ENCODE results near the gene SLC7A14. TPM values are rescaled to one million over a fixed set of nuclear protein-coding genes. Genes with fewer than 3 reads are reported as not detected.

The SLC7A14 gene
- total RNA-seq, 5 donors from 2014 or later (not counting 1 experiment from before 2014, with no cell fraction given) = not detected

- Mint-ChIP-seq H3K27me3 (peaks cover 20 to 23% of the 10 kb centered on the region in 2 donors), H3K27ac (no peak overlapping the region), H3K36me3 (no peaks in the 10 kb centered on the region), H3K9me3 (no peaks in the 10 kb centered on the region), H3K4me3 (no peak overlapping the region), H3K4me1 (no peaks in the 10 kb centered on the region)
- no peaks in the 10 kb centered on the region for H3K27me3 ChIP-seq (replicated peaks in 1 of 2; ENCODE audit: control insufficient read depth in 2 of 2, extremely low read depth in 1 of 2, insufficient read depth in 2 of 2, low read length in 1 of 2)
- ChIA-PET POLR2A (no interaction called here), CTCF (no interaction called here)
- no peaks in the 10 kb centered on the region for H3K4me1 ChIP-seq (ENCODE audit: control insufficient read depth in 1 of 2, extremely low read depth in 1 of 2, insufficient read depth in 2 of 2, low read length in 2 of 2)
- DNase-seq (no peak), ATAC-seq (replicated peaks in 1 of 4) (no peak)
- no peaks in the 10 kb centered on the region for H3K36me3 ChIP-seq (ENCODE audit: control insufficient read depth in 2 of 2, extremely low read depth in 1 of 2, insufficient read depth in 1 of 2, low read length in 1 of 2)
- no peaks in the 10 kb centered on the region for H3K9me3 ChIP-seq
- H3K4me3 ChIP-seq (ENCODE audit: control insufficient read depth in 1 of 2, extremely low read depth in 1 of 2, low read length in 1 of 2) = no peak overlapping the region
- 68% methylated on average over 3 of the region's 4 CpGs for WGBS (ENCODE audit: insufficient coverage)
- H3K27ac ChIP-seq (ENCODE audit: low read length) = no peak overlapping the region
Measured at GRCh38 chr3:170508839-170509238, 77.0 kb downstream of the SLC7A14 start.

- H3K27ac Mint-ChIP-seq = no peak overlapping the region
- no peaks in the 10 kb centered on the region for H3K4me1 Mint-ChIP-seq
- no peak overlapping the region for H3K27ac ChIP-seq (ENCODE audit: low read length)
- no peak overlapping the region for H3K4me3 Mint-ChIP-seq
- H3K9me3 Mint-ChIP-seq = no peaks in the 10 kb centered on the region
- no peaks in the 10 kb centered on the region for H3K36me3 ChIP-seq (ENCODE audit: control insufficient read depth in 2 of 2, extremely low read depth in 1 of 2, insufficient read depth in 1 of 2, low read length in 1 of 2)
- H3K4me1 ChIP-seq (ENCODE audit: control insufficient read depth in 1 of 2, extremely low read depth in 1 of 2, insufficient read depth in 2 of 2, low read length in 2 of 2) = no peaks in the 10 kb centered on the region
- ATAC-seq (replicated peaks in 1 of 4) (no peak), DNase-seq (no peak)
- H3K9me3 ChIP-seq = no peaks in the 10 kb centered on the region
- H3K4me3 ChIP-seq (ENCODE audit: control insufficient read depth in 1 of 2, extremely low read depth in 1 of 2, low read length in 1 of 2) = no peak overlapping the region
- 87% methylated on average over 3 of the region's 5 CpGs for WGBS (ENCODE audit: insufficient coverage)
- ChIA-PET CTCF (no interaction called here), POLR2A (interaction anchor here in 1 of 2 donors (0.5 kb wide), 1 partner anchor 1345 kb away, joined by 3 read pairs; no protein-coding TSS in a partner anchor)
- peaks cover 17 to 23% of the 10 kb centered on the region in 2 donors for H3K27me3 Mint-ChIP-seq
- no peaks in the 10 kb centered on the region for H3K27me3 ChIP-seq (replicated peaks in 1 of 2; ENCODE audit: control insufficient read depth in 2 of 2, extremely low read depth in 1 of 2, insufficient read depth in 2 of 2, low read length in 1 of 2)
- no peaks in the 10 kb centered on the region for H3K36me3 Mint-ChIP-seq
Measured at GRCh38 chr3:170508291-170508690, 77.6 kb downstream of the SLC7A14 start.

GRCh38 chr3:170507063-170507462 lies 78.8 kb downstream of the SLC7A14 start:
- 75% methylated on average over 3 of the region's 3 CpGs for WGBS (ENCODE audit: insufficient coverage)
- no peaks in the 10 kb centered on the region for H3K9me3 Mint-ChIP-seq
- ChIA-PET POLR2A (interaction anchor here in 1 of 2 donors (0.6 kb wide), 1 partner anchor 22 kb away, joined by 3 read pairs; no protein-coding TSS in a partner anchor), CTCF (interaction anchor here in 1 of 2 donors (0.6 kb wide), 1 partner anchor 349 kb away, joined by 3 read pairs; no protein-coding TSS in a partner anchor)
- Histone ChIP-seq H3K9me3 (no peaks in the 10 kb centered on the region), H3K36me3 (ENCODE audit: control insufficient read depth in 2 of 2, extremely low read depth in 1 of 2, insufficient read depth in 1 of 2, low read length in 1 of 2) (no peaks in the 10 kb centered on the region), H3K27ac (ENCODE audit: low read length) (no peak overlapping the region), H3K4me1 (ENCODE audit: control insufficient read depth in 1 of 2, extremely low read depth in 1 of 2, insufficient read depth in 2 of 2, low read length in 2 of 2) (no peaks in the 10 kb centered on the region), H3K27me3 (replicated peaks in 1 of 2; ENCODE audit: control insufficient read depth in 2 of 2, extremely low read depth in 1 of 2, insufficient read depth in 2 of 2, low read length in 1 of 2) (no peaks in the 10 kb centered on the region), H3K4me3 (ENCODE audit: control insufficient read depth in 1 of 2, extremely low read depth in 1 of 2, low read length in 1 of 2) (no peak overlapping the region)
- no peaks in the 10 kb centered on the region for H3K36me3 Mint-ChIP-seq
- no peak for ATAC-seq (replicated peaks in 1 of 4)
- no peak overlapping the region for H3K27ac Mint-ChIP-seq
- H3K27me3 Mint-ChIP-seq = peaks cover 17 to 20% of the 10 kb centered on the region in 2 donors
- no peak for DNase-seq
- H3K4me1 Mint-ChIP-seq = no peaks in the 10 kb centered on the region
- H3K4me3 Mint-ChIP-seq = no peak overlapping the region

GRCh38 chr3:170506556-170506955 lies 79.3 kb downstream of the SLC7A14 start:
- POLR2A ChIA-PET = interaction anchor here in 1 of 2 donors (0.6 kb wide), 1 partner anchor 22 kb away, joined by 3 read pairs; no protein-coding TSS in a partner anchor

DNA sequence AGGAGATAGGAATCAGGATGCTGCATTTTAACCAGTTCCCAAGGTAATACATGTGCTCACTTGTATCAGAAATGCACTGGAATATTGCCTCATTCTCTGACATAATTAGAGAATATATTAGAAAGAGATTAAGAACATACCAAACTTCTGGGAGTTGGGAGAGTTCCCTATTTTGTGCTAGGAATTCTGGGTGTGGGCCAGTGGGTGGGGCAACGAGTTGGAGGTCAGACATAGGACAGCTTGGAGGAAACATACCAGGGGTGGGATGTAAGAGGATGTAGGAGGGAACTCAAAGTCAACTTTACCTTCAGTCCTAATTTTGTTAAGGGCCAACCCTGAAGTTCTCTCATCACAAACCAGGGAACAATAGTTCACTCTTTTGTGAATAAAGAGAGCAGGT lies 83.6 kb downstream of the SLC7A14 start:
- H3K4me1 Mint-ChIP-seq = no peaks in the 10 kb centered on the region
- ATAC-seq (replicated peaks in 1 of 4) = no peak
- no peaks in the 10 kb centered on the region for H3K36me3 Mint-ChIP-seq
- Histone ChIP-seq H3K4me1 (ENCODE audit: control insufficient read depth in 1 of 2, extremely low read depth in 1 of 2, insufficient read depth in 2 of 2, low read length in 2 of 2) (no peaks in the 10 kb centered on the region), H3K27ac (ENCODE audit: low read length) (no peak overlapping the region), H3K9me3 (no peaks in the 10 kb centered on the region), H3K4me3 (ENCODE audit: control insufficient read depth in 1 of 2, extremely low read depth in 1 of 2, low read length in 1 of 2) (no peak overlapping the region), H3K36me3 (ENCODE audit: control insufficient read depth in 2 of 2, extremely low read depth in 1 of 2, insufficient read depth in 1 of 2, low read length in 1 of 2) (no peaks in the 10 kb centered on the region), H3K27me3 (replicated peaks in 1 of 2; ENCODE audit: control insufficient read depth in 2 of 2, extremely low read depth in 1 of 2, insufficient read depth in 2 of 2, low read length in 1 of 2) (no peaks in the 10 kb centered on the region)
- DNase-seq = no peak
- no peak overlapping the region for H3K4me3 Mint-ChIP-seq
- H3K27me3 Mint-ChIP-seq = peaks cover 3 to 9% of the 10 kb centered on the region in 2 donors
- WGBS (ENCODE audit: insufficient coverage) = no CpG with 5 or more reads among the region's 1 CpG
- POLR2A ChIA-PET = no interaction called here
- H3K27ac Mint-ChIP-seq = no peak overlapping the region
- CTCF ChIA-PET = no interaction called here
- H3K9me3 Mint-ChIP-seq = no peaks in the 10 kb centered on the region

More at GRCh38 chr3:170506556-170506955, 79.3 kb downstream of the SLC7A14 start:
- no peaks in the 10 kb centered on the region for H3K4me1 Mint-ChIP-seq
- Histone ChIP-seq H3K4me1 (ENCODE audit: control insufficient read depth in 1 of 2, extremely low read depth in 1 of 2, insufficient read depth in 2 of 2, low read length in 2 of 2) (no peaks in the 10 kb centered on the region), H3K27ac (ENCODE audit: low read length) (no peak overlapping the region), H3K36me3 (ENCODE audit: control insufficient read depth in 2 of 2, extremely low read depth in 1 of 2, insufficient read depth in 1 of 2, low read length in 1 of 2) (no peaks in the 10 kb centered on the region), H3K27me3 (replicated peaks in 1 of 2; ENCODE audit: control insufficient read depth in 2 of 2, extremely low read depth in 1 of 2, insufficient read depth in 2 of 2, low read length in 1 of 2) (no peaks in the 10 kb centered on the region), H3K4me3 (ENCODE audit: control insufficient read depth in 1 of 2, extremely low read depth in 1 of 2, low read length in 1 of 2) (no peak overlapping the region), H3K9me3 (no peaks in the 10 kb centered on the region)
- no peaks in the 10 kb centered on the region for H3K9me3 Mint-ChIP-seq
- H3K27ac Mint-ChIP-seq = no peak overlapping the region
- CTCF ChIA-PET = no interaction called here
- no peaks in the 10 kb centered on the region for H3K36me3 Mint-ChIP-seq
- DNase-seq = no peak
- peaks cover 17 to 20% of the 10 kb centered on the region in 2 donors for H3K27me3 Mint-ChIP-seq
- no peak overlapping the region for H3K4me3 Mint-ChIP-seq
- ATAC-seq (replicated peaks in 1 of 4) = no peak
- no CpG with 5 or more reads among the region's 2 CpGs for WGBS (ENCODE audit: insufficient coverage)

GRCh38 chr3:170500995-170501394 lies 84.9 kb downstream of the SLC7A14 start:
- ChIA-PET CTCF (interaction anchor here in 1 of 2 donors (1.1 kb wide), 1 partner anchor 90 kb away, joined by 5 read pairs; no protein-coding TSS in a partner anchor), POLR2A (no interaction called here)
- no peaks in the 10 kb centered on the region for H3K36me3 ChIP-seq (ENCODE audit: control insufficient read depth in 2 of 2, extremely low read depth in 1 of 2, insufficient read depth in 1 of 2, low read length in 1 of 2)
- ATAC-seq (replicated peaks in 1 of 4) (no peak), DNase-seq (no peak)
- no peak overlapping the region for H3K4me3 ChIP-seq (ENCODE audit: control insufficient read depth in 1 of 2, extremely low read depth in 1 of 2, low read length in 1 of 2)
- no peak overlapping the region for H3K4me3 Mint-ChIP-seq
- H3K27ac Mint-ChIP-seq = no peak overlapping the region
- H3K27me3 Mint-ChIP-seq = no peaks in the 10 kb centered on the region
- H3K27me3 ChIP-seq (replicated peaks in 1 of 2; ENCODE audit: control insufficient read depth in 2 of 2, extremely low read depth in 1 of 2, insufficient read depth in 2 of 2, low read length in 1 of 2) = peaks cover 0 to 8% of the 10 kb centered on the region in 2 experiments
- no peaks in the 10 kb centered on the region for H3K36me3 Mint-ChIP-seq
- H3K9me3 Mint-ChIP-seq = no peaks in the 10 kb centered on the region
- H3K4me1 Mint-ChIP-seq = no peaks in the 10 kb centered on the region
- whole genome bisulfite sequencing (ENCODE audit: insufficient coverage) = 60% methylated on average over 1 of the region's 7 CpGs
- H3K9me3 ChIP-seq = no peaks in the 10 kb centered on the region
- H3K27ac ChIP-seq (ENCODE audit: low read length) = no peak overlapping the region
- H3K4me1 ChIP-seq (ENCODE audit: control insufficient read depth in 1 of 2, extremely low read depth in 1 of 2, insufficient read depth in 2 of 2, low read length in 2 of 2) = no peaks in the 10 kb centered on the region

DNA sequence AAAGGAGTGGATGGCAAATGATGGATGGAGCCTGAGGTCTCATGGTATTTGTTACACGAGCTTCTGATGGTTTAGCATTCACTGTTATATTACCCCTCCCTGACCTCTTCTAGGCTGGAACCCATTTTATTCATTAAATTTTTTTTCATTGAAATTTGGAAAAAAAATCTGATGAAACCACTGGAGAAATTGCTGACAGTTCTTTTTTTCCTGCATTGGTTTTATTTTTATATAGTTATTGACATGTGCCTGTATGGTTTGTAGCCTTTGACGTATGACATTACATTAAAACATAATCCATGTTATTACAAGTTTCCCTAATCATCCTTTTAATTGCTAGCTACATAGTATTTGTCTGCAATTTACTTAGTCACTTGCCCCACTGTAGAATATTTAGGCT lies 85.4 kb downstream of the SLC7A14 start:
- no peaks in the 10 kb centered on the region for H3K9me3 Mint-ChIP-seq
- ATAC-seq (replicated peaks in 1 of 4) (no peak), DNase-seq (no peak)
- no peaks in the 10 kb centered on the region for H3K36me3 Mint-ChIP-seq
- no peaks in the 10 kb centered on the region for H3K4me1 Mint-ChIP-seq
- ChIA-PET POLR2A (no interaction called here), CTCF (interaction anchor here in 1 of 2 donors (1.1 kb wide), 1 partner anchor 90 kb away, joined by 5 read pairs; no protein-coding TSS in a partner anchor)
- no peaks in the 10 kb centered on the region for H3K4me1 ChIP-seq (ENCODE audit: control insufficient read depth in 1 of 2, extremely low read depth in 1 of 2, insufficient read depth in 2 of 2, low read length in 2 of 2)
- H3K27ac ChIP-seq (ENCODE audit: low read length) = no peak overlapping the region
- H3K27me3 ChIP-seq (replicated peaks in 1 of 2; ENCODE audit: control insufficient read depth in 2 of 2, extremely low read depth in 1 of 2, insufficient read depth in 2 of 2, low read length in 1 of 2) = peaks cover 0 to 10% of the 10 kb centered on the region in 2 experiments
- no peak overlapping the region for H3K4me3 Mint-ChIP-seq
- H3K9me3 ChIP-seq = no peaks in the 10 kb centered on the region
- H3K27ac Mint-ChIP-seq = no peak overlapping the region
- H3K4me3 ChIP-seq (ENCODE audit: control insufficient read depth in 1 of 2, extremely low read depth in 1 of 2, low read length in 1 of 2) = no peak overlapping the region
- H3K27me3 Mint-ChIP-seq = no peaks in the 10 kb centered on the region
- no peaks in the 10 kb centered on the region for H3K36me3 ChIP-seq (ENCODE audit: control insufficient read depth in 2 of 2, extremely low read depth in 1 of 2, insufficient read depth in 1 of 2, low read length in 1 of 2)
- WGBS (ENCODE audit: insufficient coverage) = no CpG with 5 or more reads among the region's 2 CpGs
